H1 (cell line): ENCODE results near the gene TJP2. TPM values are rescaled to one million over a fixed set of nuclear protein-coding genes. Genes with fewer than 3 reads are reported as not detected.

Source experiments
- CTCF ChIA-PET: fragments of 300-600 bp; sonication (Branson Sonifier 250); formaldehyde crosslinking; loops from one replicate; lab custom pipeline; 2021; ENCODE audit not compliant: partially characterized antibody; lab: Charles Lee
- POLR2A ChIA-PET: fragments of 300-600 bp; sonication (Branson Sonifier 250); formaldehyde crosslinking; loops from one replicate; lab custom pipeline; 2021; ENCODE audit warnings: inconsistent platforms; ENCODE audit not compliant: partially characterized antibody; lab: Charles Lee
- DNase-seq, 2 experiments: peaks; one replicate each; pipeline versions ENCODE4 v3.0.0 to v3.0.0-alpha.2; 2010 to 2022; ENCODE audit warnings: low spot score in 2 of 2, low read depth in 1 of 2, mixed read lengths in 1 of 2
- FAIRE-seq: peaks from 2 replicates; lab custom pipeline; 2011; peaks lifted over from hg19 to GRCh38; lab: Jason Lieb, UNC
- H2AFZ ChIP-seq: 2 replicates; pipeline ENCODE4 v1.8.1; 2012; ENCODE audit warnings: low read length, inconsistent platforms
- H2AK5ac ChIP-seq: 2 replicates; pipeline ENCODE4 v1.6.1; 2013; ENCODE audit warnings: low read depth, low read length
- H2BK120ac ChIP-seq: replicated peaks from 2 replicates; pipeline ENCODE3; 2013; ENCODE audit warnings: low read depth, low read length, inconsistent platforms
- H2BK12ac ChIP-seq: 2 replicates; pipeline ENCODE4 v1.6.1; 2013; ENCODE audit warnings: low read depth, low read length
- H2BK15ac ChIP-seq: 2 replicates; pipeline ENCODE4 v1.6.1; 2013; ENCODE audit warnings: low read length
- H2BK20ac ChIP-seq: 2 replicates; pipeline ENCODE4 v1.6.1; 2013; ENCODE audit warnings: low read length
- H2BK5ac ChIP-seq: 2 replicates; pipeline ENCODE4 v1.6.1; 2013; ENCODE audit warnings: low read depth, low read length
- H3K14ac ChIP-seq: 2 replicates; pipeline ENCODE4 v1.6.1; 2013; ENCODE audit warnings: inconsistent platforms; ENCODE audit not compliant: insufficient read length
- H3K18ac ChIP-seq: 2 replicates; pipeline ENCODE4 v1.6.1; 2013; ENCODE audit warnings: low read length; ENCODE audit errors: extremely low read depth
- H3K23ac ChIP-seq: 2 replicates; pipeline ENCODE4 v1.6.1; 2013; ENCODE audit warnings: inconsistent platforms; ENCODE audit not compliant: insufficient read length
- H3K23me2 ChIP-seq: 2 replicates; pipeline ENCODE4 v1.6.1; 2013; ENCODE audit warnings: low read depth, low read length
- H3K27ac ChIP-seq: 2 replicates; pipeline ENCODE4 v1.6.1; 2011; ENCODE audit warnings: low read depth, low read length, inconsistent platforms
- H3K27me3 ChIP-seq, 4 experiments: replicated peaks in 1 of 4; 1 replicate in 1 of 4; 2 replicates in 3 of 4; pipeline versions ENCODE4 v1.6.1 to v1.8.1; 2011 to 2013; ENCODE audit warnings: low read length in 3 of 4, mild to moderate bottlenecking in 3 of 4, inconsistent platforms in 2 of 4, mixed read lengths in 2 of 4, moderate library complexity in 1 of 4; ENCODE audit not compliant: control insufficient read depth in 3 of 4, insufficient read depth in 3 of 4; ENCODE audit errors: extremely low read depth in 1 of 4
- H3K36me3 ChIP-seq, 4 experiments: 2 replicates each; pipeline versions ENCODE4 v1.6.1 to v1.8.1; 2011 to 2013; ENCODE audit warnings: mild to moderate bottlenecking in 4 of 4, low read length in 3 of 4, moderate library complexity in 2 of 4, control low read depth in 1 of 4, inconsistent platforms in 1 of 4; ENCODE audit not compliant: insufficient read depth in 4 of 4, control insufficient read depth in 2 of 4
- H3K4ac ChIP-seq: replicated peaks from 2 replicates; pipeline ENCODE3; 2013; ENCODE audit warnings: low read length, low read depth, mixed read lengths, inconsistent platforms; ENCODE audit not compliant: insufficient read length
- H3K4me1 ChIP-seq, 4 experiments: replicated peaks in 1 of 4; 1 replicate in 1 of 4; 2 replicates in 3 of 4; pipeline versions ENCODE4 v1.6.1 to v1.8.1; 2011 to 2013; ENCODE audit warnings: low read length in 3 of 4, inconsistent platforms in 2 of 4, mixed read lengths in 1 of 4; ENCODE audit not compliant: insufficient read depth in 4 of 4, control insufficient read depth in 3 of 4
- H3K4me2 ChIP-seq, 2 experiments: 2 replicates each; pipeline versions ENCODE4 v1.6.1 to v1.8.1; 2011 to 2013; ENCODE audit warnings: low read depth in 2 of 2, low read length in 2 of 2, control low read depth in 1 of 2, inconsistent platforms in 1 of 2, mild to moderate bottlenecking in 1 of 2; ENCODE audit not compliant: insufficient read depth in 1 of 2
- H3K4me3 ChIP-seq, 4 experiments: fragments of 200-600, 300-600 bp in 1 of 4; sonication (generic), shearing (Covaris generic), sonication (Bioruptor Twin) in 1 of 4; 2 replicates each; pipeline versions ENCODE4 v1.5.1 to v1.8.1; 2011 to 2016; ENCODE audit warnings: low read length in 4 of 4, low read depth in 3 of 4, control low read depth in 2 of 4, inconsistent platforms in 2 of 4, mild to moderate bottlenecking in 2 of 4, mixed read lengths in 1 of 4, moderate library complexity in 1 of 4; ENCODE audit not compliant: insufficient read depth in 2 of 4; ENCODE audit errors: extremely low read depth in 1 of 4
- H3K56ac ChIP-seq: replicated peaks from 2 replicates; pipeline ENCODE3; 2013; ENCODE audit warnings: low read depth, mild to moderate bottlenecking, mixed read lengths, low read length, inconsistent platforms; ENCODE audit not compliant: insufficient read length
- H3K79me1 ChIP-seq: 2 replicates; pipeline ENCODE4 v1.6.1; 2013; ENCODE audit warnings: low read depth, low read length, control low read depth
- H3K79me2 ChIP-seq, 2 experiments: 2 replicates each; pipeline versions ENCODE4 v1.6.1 to v1.8.1; 2012 to 2013; ENCODE audit warnings: low read length in 2 of 2, mild to moderate bottlenecking in 2 of 2, inconsistent platforms in 1 of 2; ENCODE audit not compliant: insufficient read depth in 2 of 2, control insufficient read depth in 1 of 2
- H3K9ac ChIP-seq, 4 experiments: replicated peaks in 1 of 4; 1 replicate in 1 of 4; 2 replicates in 3 of 4; pipeline versions ENCODE4 v1.6.1 to v1.8.1; 2011 to 2013; ENCODE audit warnings: low read depth in 3 of 4, low read length in 3 of 4, control low read depth in 2 of 4, mild to moderate bottlenecking in 2 of 4, moderate library complexity in 2 of 4, inconsistent platforms in 1 of 4; ENCODE audit errors: extremely low read depth in 1 of 4
- H3K9me3 ChIP-seq, 2 experiments: 2 replicates each; pipeline versions ENCODE4 v1.6.1 to v1.8.1; 2012 to 2013; ENCODE audit warnings: mild to moderate bottlenecking in 2 of 2, moderate library complexity in 2 of 2, control low read depth in 1 of 2, inconsistent platforms in 1 of 2, low read depth in 1 of 2, low read length in 1 of 2, mixed read lengths in 1 of 2; ENCODE audit not compliant: insufficient read depth in 2 of 2
- H4K20me1 ChIP-seq, 2 experiments: replicated peaks in 1 of 2; 2 replicates each; pipeline versions ENCODE3 to v1.8.1; 2011 to 2013; ENCODE audit warnings: inconsistent platforms in 2 of 2, low read length in 2 of 2, mild to moderate bottlenecking in 1 of 2; ENCODE audit not compliant: insufficient read depth in 2 of 2, control insufficient read depth in 1 of 2
- H4K5ac ChIP-seq: 2 replicates; pipeline ENCODE4 v1.6.1; 2013; ENCODE audit warnings: low read length, low read depth, mixed read lengths, inconsistent platforms; ENCODE audit not compliant: insufficient read length
- H4K8ac ChIP-seq: 2 replicates; pipeline ENCODE4 v1.8.0; 2013; ENCODE audit warnings: mild to moderate bottlenecking, moderate library complexity, low read length, inconsistent platforms; ENCODE audit not compliant: insufficient read depth; ENCODE audit errors: extremely low read depth
- H4K91ac ChIP-seq: replicated peaks from 2 replicates; pipeline ENCODE3; 2013; ENCODE audit warnings: low read length, mixed read lengths, inconsistent platforms; ENCODE audit not compliant: insufficient read length
- ASH2L ChIP-seq: fragments of 200-600, 300-600 bp; sonication (generic); IDR thresholded peaks from one replicate; pipeline ENCODE4 v1.7.1; 2017; ENCODE audit warnings: low read length
- WGBS, 2 experiments: shearing (Covaris generic) in 1 of 2; methylation state at CpG; one replicate each; pipeline versions ENCODE4 v1.1.6 to v1.1.7; 2013 to 2015; ENCODE audit warnings: low lambda C conversion rate in 2 of 2, mixed read lengths in 2 of 2, inconsistent platforms in 1 of 2, low coverage in 1 of 2, missing lambda C conversion rate in 1 of 2; ENCODE audit not compliant: insufficient replicate concordance in 2 of 2, insufficient coverage in 1 of 2, insufficient read length in 1 of 2; ENCODE audit errors: extremely low coverage in 1 of 2, missing lambda C conversion rate in 1 of 2; 5-methylcytosine and 5-hydroxymethylcytosine counted together
- polyA plus RNA-seq, 7 experiments: library from polyadenylated mRNA; depleted of rRNA in 3 of 7; stranded (reverse) in 5 of 7; unstranded in 2 of 7; fragments of >200 nt in 5 of 7; fragments of 200-250 nt in 2 of 7; gene quantifications; 1 replicate in 5 of 7; 2 replicates in 1 of 7; 4 replicates in 1 of 7; pipeline versions ENCODE4 v1.2.1 to v1.2.3, GENCODE V29; 2011 to 2013; ENCODE audit warnings: missing spikeins in 2 of 7, mixed read lengths in 2 of 7
- total RNA-seq: library from RNA; stranded (reverse); fragmentation: NEBNext Ultra II Directional; extraction: Animal tissue kit (Norgen Biotek cat#: 25700); gene quantifications from 2 replicates; pipeline ENCODE4 v1.2.1, GENCODE V29; 2021

Gene TJP2
- total and polyA plus RNA-seq, 2 of the 8 experiments (the other 6 are each of a cell fraction or from before 2014, with no cell fraction given) = 54.9 to 137 TPM

DNA sequence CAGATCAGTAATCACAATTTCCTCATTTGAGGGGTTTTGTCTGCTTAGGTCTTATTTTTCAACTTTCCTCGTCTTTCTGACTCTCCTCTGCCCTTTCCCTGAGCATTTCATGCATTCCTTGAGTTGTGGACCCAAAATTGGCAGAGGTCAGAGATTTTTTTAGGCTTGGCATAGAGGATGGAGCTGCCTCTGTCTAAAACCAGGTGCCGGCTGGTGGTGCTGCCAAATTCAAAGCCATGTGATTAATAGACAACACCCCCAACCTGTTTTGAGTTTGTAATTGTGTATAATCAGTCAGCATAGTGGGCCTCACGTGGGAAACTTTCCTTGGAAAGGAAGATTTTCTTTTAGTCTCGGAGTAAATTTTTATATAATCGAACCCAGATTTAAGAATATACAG is 39.6 kb downstream of the TJP2 start:
- Histone ChIP-seq H4K5ac (no peak overlapping the region), H3K27ac (no peak overlapping the region), H2AFZ (no peak overlapping the region), H3K56ac (no peak overlapping the region), H3K14ac (no peak overlapping the region), H2BK120ac (no peak overlapping the region), H3K4me1 (no peaks in the 10 kb centered on the region; a peak in 2 of 7 replicates), H4K8ac (no peak overlapping the region), H3K9me3 (no peaks in the 10 kb centered on the region), H3K23me2 (no peaks in the 10 kb centered on the region), H2BK20ac (no peak overlapping the region), H3K79me1 (no peaks in the 10 kb centered on the region; the same call in 1 of the 2 replicates), H2BK15ac (no peak overlapping the region), H4K20me1 (peaks cover 0 to under 1% of the 10 kb centered on the region in 2 experiments), H3K79me2 (peaks cover 0 to 20% of the 10 kb centered on the region in 2 experiments; a peak in 2 of 4 replicates), H2BK12ac (no peak overlapping the region), H3K4ac (no peak overlapping the region), H3K4me2 (no peak overlapping the region), H2BK5ac (no peak overlapping the region)
- CTCF ChIA-PET = interaction anchor here (0.9 to 3.0 kb wide), 4 partner anchors 9 to 631 kb away, joined by 3 to 18 read pairs (median 3); no protein-coding TSS in a partner anchor
- WGBS, 2 experiments = 94% methylated on average over 5 of the region's 5 CpGs; no CpG with 5 or more reads in 1 of the 2 experiments
- DNase-seq (no peak), FAIRE-seq (no peak)
- TF ChIP-seq ASH2L = no peak
- TF ChIP-seq, all 59 proteins: peak for 0
- Histone ChIP-seq H3K36me3 (peaks cover 0 to 18% (median 0%) of the 10 kb centered on the region in 4 experiments; a peak in 4 of 8 replicates), H3K23ac (no peak overlapping the region), H3K9ac (no peak overlapping the region), H3K27me3 (no peaks in the 10 kb centered on the region), H2AK5ac (no peak overlapping the region), H3K4me3 (no peak overlapping the region), H4K91ac (no peak overlapping the region), H3K18ac (no peak overlapping the region)
- POLR2A ChIA-PET = no interaction called here
